Neural crest cell (in vitro differentiated cells): ENCODE data around the gene EXOC4. TPM values are rescaled to one million over a fixed set of nuclear protein-coding genes. Genes with fewer than 3 reads are reported as not detected.

Experiments
- DNase-seq: peaks from one replicate; pipeline ENCODE4 v3.0.0; 2021; ENCODE audit warnings: low read depth, mixed read lengths, low spot score
- H3K27ac Mint-ChIP-seq: one replicate; pipeline ENCODE4 v1.8.0; 2021; ENCODE audit warnings: mild to moderate bottlenecking, mixed read lengths; ENCODE audit not compliant: unreplicated experiment
- H3K27me3 Mint-ChIP-seq: 2 replicates; pipeline ENCODE4 v1.8.0; 2021; ENCODE audit warnings: low read depth, mild to moderate bottlenecking, mixed read lengths
- H3K36me3 Mint-ChIP-seq: 2 replicates; pipeline ENCODE4 v1.8.0; 2021; ENCODE audit warnings: low read depth, mild to moderate bottlenecking, mixed read lengths
- H3K4me1 Mint-ChIP-seq: 2 replicates; pipeline ENCODE4 v1.8.0; 2021; ENCODE audit warnings: mixed read lengths
- H3K4me3 Mint-ChIP-seq: one replicate; pipeline ENCODE4 v1.8.0; 2021; ENCODE audit warnings: mild to moderate bottlenecking, mixed read lengths
- H3K9me3 Mint-ChIP-seq: 2 replicates; pipeline ENCODE4 v1.8.0; 2021; ENCODE audit warnings: mixed read lengths
- total RNA-seq: library from RNA; stranded (reverse); gene quantifications from 2 replicates; pipeline ENCODE4 v1.2.1, GENCODE V29; 2021
- TF ChIP-seq, protein P1 (sequence below): fragments of 200-600 bp; sonication (generic); conservative IDR thresholded peaks from 2 replicates; pipeline ENCODE4 v1.5.0; 2021; ENCODE audit warnings: antibody characterized with exemption, mild to moderate bottlenecking

Gene EXOC4
- total RNA-seq, 1 donor from 2014 or later = 79.7 TPM

- H3K4me1 Mint-ChIP-seq = no peaks in the 10 kb centered on the region
- no peak overlapping the region for H3K4me3 Mint-ChIP-seq
- DNase-seq = no peak
- TF ChIP-seq, protein P1, sequence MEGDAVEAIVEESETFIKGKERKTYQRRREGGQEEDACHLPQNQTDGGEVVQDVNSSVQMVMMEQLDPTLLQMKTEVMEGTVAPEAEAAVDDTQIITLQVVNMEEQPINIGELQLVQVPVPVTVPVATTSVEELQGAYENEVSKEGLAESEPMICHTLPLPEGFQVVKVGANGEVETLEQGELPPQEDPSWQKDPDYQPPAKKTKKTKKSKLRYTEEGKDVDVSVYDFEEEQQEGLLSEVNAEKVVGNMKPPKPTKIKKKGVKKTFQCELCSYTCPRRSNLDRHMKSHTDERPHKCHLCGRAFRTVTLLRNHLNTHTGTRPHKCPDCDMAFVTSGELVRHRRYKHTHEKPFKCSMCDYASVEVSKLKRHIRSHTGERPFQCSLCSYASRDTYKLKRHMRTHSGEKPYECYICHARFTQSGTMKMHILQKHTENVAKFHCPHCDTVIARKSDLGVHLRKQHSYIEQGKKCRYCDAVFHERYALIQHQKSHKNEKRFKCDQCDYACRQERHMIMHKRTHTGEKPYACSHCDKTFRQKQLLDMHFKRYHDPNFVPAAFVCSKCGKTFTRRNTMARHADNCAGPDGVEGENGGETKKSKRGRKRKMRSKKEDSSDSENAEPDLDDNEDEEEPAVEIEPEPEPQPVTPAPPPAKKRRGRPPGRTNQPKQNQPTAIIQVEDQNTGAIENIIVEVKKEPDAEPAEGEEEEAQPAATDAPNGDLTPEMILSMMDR = no peak
- H3K27ac Mint-ChIP-seq = no peak overlapping the region
- H3K27me3 Mint-ChIP-seq = no peaks in the 10 kb centered on the region
- peaks cover 9% of the 10 kb centered on the region for H3K36me3 Mint-ChIP-seq
- peaks cover 5% of the 10 kb centered on the region for H3K9me3 Mint-ChIP-seq
Measured at GRCh38 chr7:133830081-133830480, 577.2 kb downstream of the EXOC4 start.

- Mint-ChIP-seq H3K4me1 (no peaks in the 10 kb centered on the region), H3K27me3 (no peaks in the 10 kb centered on the region), H3K36me3 (peaks cover 9% of the 10 kb centered on the region), H3K27ac (no peak overlapping the region), H3K9me3 (peaks cover 5% of the 10 kb centered on the region), H3K4me3 (no peak overlapping the region)
- no peak for DNase-seq
- TF ChIP-seq, protein P1 = no peak
Measured at GRCh38 chr7:133836666-133837065, 583.8 kb downstream of the EXOC4 start.

DNA sequence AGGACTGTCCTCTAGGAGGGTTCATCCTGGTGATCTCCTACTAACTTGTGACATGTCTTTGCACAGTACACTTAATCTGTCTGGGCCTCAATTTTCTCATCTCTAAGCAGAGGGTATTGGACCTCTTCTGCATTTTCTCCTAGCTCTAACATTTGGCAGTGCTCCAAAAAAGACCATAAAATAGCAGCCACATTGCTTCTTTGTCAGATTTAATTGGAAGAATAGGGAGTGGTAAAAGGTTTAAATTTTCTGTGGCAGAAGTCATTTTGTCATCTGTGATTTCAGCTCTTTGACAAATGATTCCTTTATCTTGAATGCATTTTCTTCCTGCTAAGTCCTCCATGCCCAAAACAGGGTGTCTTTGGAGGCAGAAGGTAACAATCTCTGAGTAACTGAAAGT, 584.3 kb downstream of the EXOC4 start:
- DNase-seq = no peak
- no peaks in the 10 kb centered on the region for H3K4me1 Mint-ChIP-seq

DNA sequence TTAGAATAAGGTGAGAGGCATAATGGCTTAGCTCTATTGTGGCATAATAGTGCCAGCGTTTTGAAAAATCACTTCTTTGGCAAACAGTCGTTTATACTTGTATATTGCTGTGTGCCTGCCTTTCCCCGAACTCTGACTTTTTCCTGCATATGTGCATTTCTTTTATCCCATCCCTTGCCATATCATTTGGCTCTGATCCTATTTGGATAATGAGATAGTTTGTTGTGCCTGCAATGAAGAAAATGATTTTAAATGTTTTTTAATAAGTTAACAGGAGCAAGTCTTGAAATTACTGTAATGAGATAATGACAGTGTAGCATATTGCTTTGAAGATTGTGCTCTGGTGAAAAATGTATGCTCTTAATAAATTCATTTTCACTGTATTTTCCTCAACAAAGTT, 586.2 kb downstream of the EXOC4 start:
- Mint-ChIP-seq H3K4me1 (no peaks in the 10 kb centered on the region), H3K9me3 (peaks cover 3% of the 10 kb centered on the region), H3K36me3 (peaks cover 3% of the 10 kb centered on the region), H3K4me3 (no peak overlapping the region), H3K27ac (no peak overlapping the region), H3K27me3 (no peaks in the 10 kb centered on the region)
- DNase-seq = no peak
- TF ChIP-seq, protein P1 = no peak

More for the DNA sequence above, 584.3 kb downstream of the EXOC4 start:
- Mint-ChIP-seq H3K27me3 (no peaks in the 10 kb centered on the region), H3K9me3 (peaks cover 2% of the 10 kb centered on the region), H3K4me3 (no peak overlapping the region), H3K36me3 (peaks cover 7% of the 10 kb centered on the region), H3K27ac (no peak overlapping the region)
- TF ChIP-seq, protein P1 = no peak

- DNase-seq = no peak
- Mint-ChIP-seq H3K27me3 (no peaks in the 10 kb centered on the region), H3K4me1 (no peaks in the 10 kb centered on the region), H3K4me3 (no peak overlapping the region), H3K36me3 (no peaks in the 10 kb centered on the region), H3K27ac (no peak overlapping the region), H3K9me3 (peaks cover 3% of the 10 kb centered on the region)
- TF ChIP-seq, protein P1 = no peak
Measured at GRCh38 chr7:133843341-133843740, 590.5 kb downstream of the EXOC4 start.

DNA sequence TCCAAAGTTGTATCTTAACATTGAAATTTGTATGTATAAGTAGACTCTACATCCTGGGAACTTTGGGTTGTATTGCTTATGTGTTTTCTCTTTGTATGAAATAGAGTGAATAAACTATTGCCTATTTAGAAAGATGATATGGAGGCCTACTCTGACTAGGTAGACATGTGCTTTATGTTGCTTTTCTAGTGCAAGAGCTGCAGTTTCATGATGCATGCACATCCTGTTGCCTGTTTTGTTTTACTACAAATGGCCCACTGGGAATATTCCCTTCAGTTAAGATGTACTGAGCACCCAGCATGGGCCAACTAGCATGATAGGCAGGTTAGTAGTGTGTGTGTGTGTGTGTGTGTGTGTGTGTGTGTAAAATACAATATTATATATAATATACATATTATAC, 592.1 kb downstream of the EXOC4 start:
- Mint-ChIP-seq H3K4me3 (no peak overlapping the region), H3K27ac (no peak overlapping the region), H3K27me3 (no peaks in the 10 kb centered on the region), H3K9me3 (peaks cover 3% of the 10 kb centered on the region), H3K4me1 (no peaks in the 10 kb centered on the region), H3K36me3 (no peaks in the 10 kb centered on the region)
- DNase-seq = no peak
- TF ChIP-seq, protein P1 = no peak
